Mucosa of descending colon (tissue), 3 donors: ENCODE measurements around the gene PWWP2B. TPM values are rescaled to one million over a fixed set of nuclear protein-coding genes. Genes with fewer than 3 reads are reported as not detected.

Source experiments
- ATAC-seq: fragments of 200-7000 bp; cut with Tn5 transposase; one replicate; pipeline ENCODE4 v1.9.1; 2020; ENCODE audit warnings: mild to moderate bottlenecking, moderate library complexity
- DNase-seq, 3 donors: peaks; one replicate each; pipeline ENCODE4 v3.0.0-alpha.2; 2020
- H3K36me3 ChIP-seq: fragments of 200-600 bp; one replicate; pipeline ENCODE4 v1.8.0; 2021; ENCODE audit warnings: low read depth, mild to moderate bottlenecking
- H3K4me1 ChIP-seq: fragments of 200-600 bp; one replicate; pipeline ENCODE4 v1.8.0; 2021; ENCODE audit warnings: low read depth, mild to moderate bottlenecking
- H3K4me3 ChIP-seq: fragments of 200-600 bp; one replicate; pipeline ENCODE4 v1.8.0; 2021; ENCODE audit warnings: mild to moderate bottlenecking
- H3K9me3 ChIP-seq: fragments of 200-600 bp; one replicate; pipeline ENCODE4 v1.8.0; 2021; ENCODE audit warnings: mild to moderate bottlenecking
- intact Hi-C, 2 donors: fragments of 100-400 bp; cut with DNase I in 1 of 2; cut with micrococcal nuclease in 1 of 2; formaldehyde crosslinking; loops; one replicate each; pipeline versions ENCODE4 v1.11.0 to v1.11.1; 2022; cut with DNase I, micrococcal nuclease
- total RNA-seq, 3 donors: library from RNA; stranded (reverse); fragmentation: NEBNext Ultra II Directional in 2 of 3; extraction: Animal tissue kit (Norgen Biotek cat#: 25700) in 2 of 3; gene quantifications; one replicate each; pipeline versions ENCODE4 v1.2.1 to v1.2.4, GENCODE V29; 2021 to 2023
- TF ChIP-seq, protein P1 (sequence below): fragments of 200-600 bp; IDR thresholded peaks from one replicate; pipeline ENCODE4 v1.8.0; 2022; ENCODE audit warnings: antibody characterized with exemption, mild to moderate bottlenecking
- donor health status: DM: no; HTN: no; CAD: no; lungs with moderate emphysema.
- donor health status: DM: no; HTN: no; CAD: no.
- donor health status: DM: no; HTN: yes; CAD: no.

The PWWP2B gene
- total RNA-seq, 3 donors from 2014 or later: 37.7 to 55.6 (median 41.7) TPM

GRCh38 chr10:132422903-132423825 is 26.2 kb downstream of the PWWP2B start:
- ATAC-seq: no peak
- Histone ChIP-seq H3K4me3 (no peak overlapping the region), H3K36me3 (no peaks in the 10 kb centered on the region), H3K4me1 (peaks cover 42% of the 10 kb centered on the region), H3K9me3 (no peaks in the 10 kb centered on the region)
- peak in 2 of 3 donors; percentile 35 to 48 for DNase-seq
- TF ChIP-seq, protein P1, sequence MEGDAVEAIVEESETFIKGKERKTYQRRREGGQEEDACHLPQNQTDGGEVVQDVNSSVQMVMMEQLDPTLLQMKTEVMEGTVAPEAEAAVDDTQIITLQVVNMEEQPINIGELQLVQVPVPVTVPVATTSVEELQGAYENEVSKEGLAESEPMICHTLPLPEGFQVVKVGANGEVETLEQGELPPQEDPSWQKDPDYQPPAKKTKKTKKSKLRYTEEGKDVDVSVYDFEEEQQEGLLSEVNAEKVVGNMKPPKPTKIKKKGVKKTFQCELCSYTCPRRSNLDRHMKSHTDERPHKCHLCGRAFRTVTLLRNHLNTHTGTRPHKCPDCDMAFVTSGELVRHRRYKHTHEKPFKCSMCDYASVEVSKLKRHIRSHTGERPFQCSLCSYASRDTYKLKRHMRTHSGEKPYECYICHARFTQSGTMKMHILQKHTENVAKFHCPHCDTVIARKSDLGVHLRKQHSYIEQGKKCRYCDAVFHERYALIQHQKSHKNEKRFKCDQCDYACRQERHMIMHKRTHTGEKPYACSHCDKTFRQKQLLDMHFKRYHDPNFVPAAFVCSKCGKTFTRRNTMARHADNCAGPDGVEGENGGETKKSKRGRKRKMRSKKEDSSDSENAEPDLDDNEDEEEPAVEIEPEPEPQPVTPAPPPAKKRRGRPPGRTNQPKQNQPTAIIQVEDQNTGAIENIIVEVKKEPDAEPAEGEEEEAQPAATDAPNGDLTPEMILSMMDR: no peak
- intact Hi-C loops: no loop called here

DNA sequence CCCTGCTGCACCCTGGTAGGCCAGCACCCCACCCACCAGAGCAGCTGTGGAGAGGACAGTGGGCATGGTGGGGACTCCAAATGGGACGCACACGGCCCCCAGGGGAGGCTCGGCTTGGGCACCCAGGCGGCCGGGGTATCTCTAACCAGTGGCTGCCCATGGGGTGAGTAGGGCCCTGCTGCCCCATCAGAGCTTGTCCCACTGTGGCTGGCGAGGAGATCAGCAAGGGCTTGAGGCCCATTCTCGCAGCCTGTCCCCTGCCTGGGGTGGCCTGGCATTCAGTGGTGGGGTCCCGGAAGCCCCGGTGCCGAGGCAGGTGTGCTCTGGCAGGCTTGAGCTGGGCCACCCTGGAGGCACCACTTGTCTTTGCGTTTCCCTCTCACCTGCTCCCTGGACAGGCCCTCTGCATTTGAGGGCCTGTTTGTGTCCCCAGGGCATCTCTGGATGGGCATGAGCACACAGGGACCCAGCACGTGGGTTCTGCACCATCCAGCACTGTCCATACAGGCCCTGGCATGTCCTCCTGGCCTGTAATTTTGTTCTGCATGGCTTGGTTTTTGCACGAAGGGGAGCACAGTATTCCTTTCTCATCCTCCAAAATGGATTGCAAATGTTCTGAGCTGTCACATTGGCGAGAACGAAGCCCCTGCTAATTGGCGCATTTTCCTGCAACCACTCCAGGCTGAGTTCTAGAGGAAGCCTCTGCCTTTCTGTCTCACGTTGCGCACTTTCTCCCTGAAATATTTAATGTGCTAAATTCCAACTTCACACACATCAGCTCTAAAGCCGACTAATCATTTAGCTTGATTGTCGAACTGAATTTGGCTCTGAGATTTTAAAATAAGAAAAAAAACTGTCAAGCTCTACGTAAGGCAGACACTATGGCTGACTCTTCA is 27.2 kb downstream of the PWWP2B start:
- intact Hi-C loops: no loop called here
- DNase-seq: peak in 2 of 3 donors; percentile 35 to 45
- ATAC-seq: no peak
- Histone ChIP-seq H3K36me3 (no peaks in the 10 kb centered on the region), H3K4me1 (peaks cover 34% of the 10 kb centered on the region), H3K9me3 (no peaks in the 10 kb centered on the region), H3K4me3 (no peak overlapping the region)
- TF ChIP-seq, protein P1: no peak

DNA sequence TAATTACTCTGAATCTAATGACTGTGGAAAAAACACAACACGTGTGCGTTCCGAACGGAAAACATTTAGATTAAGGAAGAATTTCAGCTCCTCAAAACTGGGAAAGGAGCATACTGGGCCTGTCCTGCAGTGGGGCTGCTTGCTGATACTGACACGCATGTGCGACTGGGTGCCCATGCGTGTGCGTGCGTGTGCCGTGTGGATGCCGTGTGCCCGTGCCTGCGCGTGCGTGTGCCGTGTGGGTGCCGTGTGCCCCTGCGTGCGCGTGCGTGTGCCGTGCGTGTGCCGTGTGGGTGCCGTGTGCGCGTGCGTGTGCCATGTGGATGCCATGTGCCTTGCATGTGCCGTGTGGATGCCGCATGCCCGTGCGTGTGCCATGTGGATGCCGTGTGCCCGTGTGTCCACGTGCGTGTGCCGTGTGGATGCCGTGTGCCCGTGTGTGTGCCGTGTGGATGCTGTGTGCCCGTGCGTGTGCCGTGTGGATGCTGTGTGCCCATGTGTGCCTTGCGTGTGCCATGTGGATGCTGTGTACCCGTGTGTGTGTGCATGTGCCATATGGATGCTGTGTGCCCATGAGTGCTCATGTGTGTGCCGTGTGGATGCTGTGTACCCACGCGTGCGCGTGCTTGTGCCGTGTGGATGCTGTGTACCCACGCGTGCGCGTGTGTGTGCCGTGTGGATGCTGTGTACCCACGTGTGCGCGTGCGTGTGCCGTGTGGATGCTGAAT is 28.2 kb downstream of the PWWP2B start:
- no peaks in the 10 kb centered on the region for H3K9me3 ChIP-seq
- intact Hi-C loops: no loop called here
- ATAC-seq: no peak

GRCh38 chr10:132425757-132426155 is 28.8 kb downstream of the PWWP2B start:
- Histone ChIP-seq H3K36me3 (no peaks in the 10 kb centered on the region), H3K4me1 (peaks cover 29% of the 10 kb centered on the region), H3K9me3 (no peaks in the 10 kb centered on the region), H3K4me3 (no peak overlapping the region)
- TF ChIP-seq, protein P1: no peak
- ATAC-seq (no peak), DNase-seq (no peak)
- intact Hi-C loops: no loop called here

More for the DNA sequence above, 28.2 kb downstream of the PWWP2B start:
- Histone ChIP-seq H3K4me1 (peaks cover 35% of the 10 kb centered on the region), H3K4me3 (no peak overlapping the region), H3K36me3 (no peaks in the 10 kb centered on the region)
- TF ChIP-seq, protein P1: no peak
- DNase-seq: peak in 2 of 3 donors; percentile 17 to 41
